8988T (cell line): ENCODE results near the gene C9orf85.
A peak's percentile ranks its signal among the peaks of the same experiment; 100 is the strongest.

Source experiments
- DNase-seq: peaks from one replicate; pipeline ENCODE4 v3.0.0; 2011

The C9orf85 gene

DNA sequence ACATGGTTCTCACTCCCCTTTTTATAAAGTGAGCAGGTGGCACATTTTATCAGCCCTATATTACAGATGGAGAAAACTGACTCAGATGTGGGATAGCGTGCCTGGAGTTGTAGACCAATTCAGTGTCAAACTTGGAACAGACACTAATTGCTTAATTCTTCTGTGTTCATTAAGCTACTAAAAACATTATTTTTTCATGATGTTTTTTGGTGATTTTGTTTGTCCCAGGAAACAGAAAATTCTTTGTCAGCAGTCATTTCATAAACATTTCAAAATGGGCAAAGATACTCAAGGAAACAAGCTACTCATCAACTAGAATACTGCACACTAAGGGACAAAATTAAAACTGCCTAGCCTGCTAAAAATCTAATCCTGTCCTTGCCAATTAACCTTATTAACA lies 2.6 kb upstream of the C9orf85 start:
- DNase-seq: no peak

DNA sequence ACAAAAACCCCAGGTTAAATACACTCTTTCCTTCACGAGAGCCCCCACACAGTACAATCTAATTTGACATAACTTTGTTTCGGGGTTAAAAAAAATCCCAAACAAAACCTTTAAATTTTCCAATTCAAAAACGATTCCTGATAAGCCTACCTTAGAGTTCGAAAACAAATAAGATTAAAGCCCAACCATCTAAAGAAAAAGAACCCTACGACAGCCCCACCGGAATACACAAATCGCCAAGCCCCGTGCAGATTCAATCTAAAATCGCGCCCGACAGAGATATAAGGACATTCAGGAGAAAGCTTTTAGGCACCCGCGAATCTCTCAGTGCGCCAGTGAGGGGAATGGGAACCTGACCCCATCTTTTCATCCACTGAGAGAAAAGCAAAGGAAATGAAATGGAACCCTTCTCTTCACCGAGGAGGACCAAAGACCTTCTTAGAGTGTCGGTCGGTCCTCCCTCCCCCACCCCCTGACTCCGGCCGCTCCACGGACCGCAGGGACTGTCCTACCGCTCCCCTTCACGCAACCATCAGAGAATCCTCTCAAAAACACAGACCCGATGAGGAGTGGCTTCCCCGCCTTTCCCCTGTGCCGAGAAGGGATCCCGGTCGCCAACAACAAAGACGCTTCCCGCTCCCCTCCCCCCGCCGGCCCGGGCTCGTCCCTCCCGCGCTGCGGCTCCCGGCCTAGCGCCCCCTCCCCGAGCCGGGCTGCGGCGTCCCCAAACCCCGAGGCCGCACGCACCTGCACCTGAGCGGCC lies 1.4 kb upstream of the C9orf85 start:
- DNase-seq: peak; percentile 20

DNA sequence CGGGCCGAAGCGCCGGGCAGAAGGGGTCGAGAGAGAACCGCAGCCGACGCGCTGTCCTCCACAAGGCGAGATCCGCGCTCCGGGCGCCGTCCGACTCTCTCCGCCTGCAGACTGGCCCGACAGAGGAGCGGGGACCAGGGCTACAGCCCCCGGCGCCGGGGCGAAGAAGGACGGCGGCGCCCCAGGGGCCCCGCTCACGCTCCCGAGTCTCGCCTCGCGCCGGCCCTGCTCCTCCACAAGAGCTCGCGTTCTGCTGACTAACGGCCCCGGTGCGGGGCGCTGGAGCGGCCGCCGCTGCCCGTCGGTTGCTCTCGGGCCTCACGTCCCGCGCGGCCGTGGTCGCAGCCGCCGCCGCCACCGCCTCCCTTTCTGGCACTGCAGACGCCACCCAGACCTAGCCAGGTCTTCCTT lies 784 bp upstream of the C9orf85 start:
- no peak for DNase-seq

DNA sequence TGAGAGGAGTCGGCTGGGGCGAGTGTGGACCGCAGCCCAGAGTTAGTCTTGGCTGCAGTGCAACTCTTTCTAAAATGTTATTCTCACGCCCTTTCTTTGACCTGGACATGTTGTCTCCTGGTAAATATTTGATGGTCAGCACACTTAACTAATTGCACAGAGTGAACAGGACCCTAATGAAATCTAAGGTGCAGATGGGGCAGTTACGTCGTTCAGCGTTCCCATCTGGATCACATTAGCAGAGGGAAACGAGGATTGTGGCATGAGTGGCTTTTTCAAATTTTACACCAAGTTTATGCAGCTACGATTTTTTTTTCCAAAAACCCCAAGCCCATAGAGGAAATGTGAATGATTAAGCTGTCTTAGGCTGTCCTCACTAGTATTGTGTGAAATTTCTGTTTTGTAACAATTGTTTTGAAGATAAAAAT lies 483 bp downstream of the C9orf85 start:
- DNase-seq: no peak

DNA sequence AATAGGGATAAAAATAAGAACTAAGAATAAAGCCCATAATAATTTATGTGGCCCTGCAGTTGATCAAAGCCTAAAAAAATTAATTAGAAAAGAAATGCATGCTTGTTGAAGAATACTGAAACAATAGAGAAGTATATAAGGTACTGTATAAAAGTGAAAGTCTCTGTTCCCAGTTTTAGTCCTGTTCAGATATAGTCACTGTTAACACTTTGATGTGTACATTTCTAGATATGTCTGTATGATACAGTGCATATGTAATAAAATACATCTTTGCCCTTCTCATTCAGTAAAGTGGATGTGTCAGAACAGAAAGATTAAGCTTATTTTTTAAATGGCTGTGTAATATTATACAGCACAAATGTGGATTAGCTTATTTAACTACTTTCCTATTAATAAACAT lies 4.1 kb downstream of the C9orf85 start:
- DNase-seq: no peak

DNA sequence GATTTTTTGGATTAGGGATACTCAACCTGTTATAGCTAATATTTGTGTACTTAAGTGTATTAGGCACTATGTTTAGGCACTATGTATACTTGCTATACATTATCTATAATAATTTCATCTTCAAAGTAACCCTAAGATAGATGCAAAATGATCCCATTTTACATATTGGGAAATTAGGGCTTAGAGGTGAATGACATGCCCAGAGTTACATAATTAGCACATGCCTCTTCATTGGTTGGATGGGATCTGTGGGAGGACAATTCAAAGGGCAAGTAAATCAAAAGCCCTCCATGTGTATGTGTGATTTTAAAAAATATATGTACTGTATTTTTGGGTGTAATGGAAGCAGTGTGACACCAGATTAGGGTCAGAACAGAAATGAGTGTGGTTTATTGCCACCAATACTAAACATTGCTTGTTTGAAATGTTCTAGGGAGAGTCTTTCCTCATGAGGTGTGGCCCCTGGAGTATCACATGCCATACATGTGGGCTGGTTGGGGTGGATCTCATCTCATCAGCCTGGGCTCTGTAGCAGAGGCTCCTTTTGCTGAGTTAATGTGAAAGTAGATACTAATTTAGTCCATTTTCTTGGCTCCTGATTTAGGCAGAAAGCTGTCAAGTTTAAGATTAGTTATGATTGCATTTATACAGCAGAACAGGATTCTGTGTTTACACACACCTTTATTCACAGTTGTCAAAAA lies 5.5 kb downstream of the C9orf85 start:
- DNase-seq: no peak

DNA sequence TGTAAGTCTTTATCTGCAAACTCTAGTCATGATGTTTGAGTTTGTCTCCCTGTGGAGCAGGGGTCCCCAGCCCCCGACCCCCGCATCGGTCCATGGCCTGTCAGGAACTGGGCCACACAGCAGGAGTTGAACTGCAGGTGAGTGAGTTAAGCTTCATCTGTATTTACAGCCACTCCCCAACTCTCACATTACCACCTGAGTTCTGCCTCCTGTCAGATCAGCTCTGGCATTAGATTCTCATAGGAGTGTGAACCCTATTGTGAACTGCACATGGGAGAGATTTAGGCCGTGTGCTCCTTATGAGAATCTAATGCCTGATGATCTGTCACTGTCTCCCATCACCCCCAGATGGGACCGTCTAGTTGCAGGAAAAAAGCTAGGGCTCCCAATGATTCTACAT lies 7.0 kb downstream of the C9orf85 start:
- no peak for DNase-seq

DNA sequence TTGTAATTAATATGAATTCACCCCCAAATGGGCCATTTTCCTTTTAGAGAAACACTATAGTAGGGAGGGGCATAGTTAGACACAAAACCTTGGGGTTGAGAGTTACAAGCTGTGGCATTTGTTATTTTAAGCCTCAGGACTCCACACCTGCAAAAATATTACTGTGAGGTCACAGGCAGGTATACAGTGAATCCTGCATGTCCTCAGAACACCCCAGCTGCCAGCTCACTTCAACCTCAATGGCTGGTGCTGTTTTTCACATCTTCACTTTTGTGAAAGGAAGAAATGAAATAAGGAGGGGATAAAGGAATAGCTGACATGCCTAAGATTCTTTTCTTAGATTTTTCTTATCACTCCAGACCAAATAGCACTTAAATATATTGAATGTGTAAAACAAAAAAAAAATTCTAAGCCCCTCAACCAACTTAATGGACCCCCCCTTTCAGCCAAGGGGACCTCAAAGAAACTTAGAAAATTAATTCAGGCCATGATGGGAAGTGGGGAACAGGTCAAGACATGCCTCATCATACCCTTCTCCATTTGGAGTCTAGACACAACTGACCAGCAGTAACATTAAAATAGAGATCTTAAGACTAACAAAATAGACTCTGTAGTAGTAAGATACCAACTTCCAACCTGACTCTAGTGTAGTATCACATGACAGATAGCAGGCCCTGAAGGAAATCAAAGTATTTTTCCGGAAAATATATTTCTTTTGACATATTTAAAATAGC lies 9.2 kb downstream of the C9orf85 start:
- no peak for DNase-seq

DNA sequence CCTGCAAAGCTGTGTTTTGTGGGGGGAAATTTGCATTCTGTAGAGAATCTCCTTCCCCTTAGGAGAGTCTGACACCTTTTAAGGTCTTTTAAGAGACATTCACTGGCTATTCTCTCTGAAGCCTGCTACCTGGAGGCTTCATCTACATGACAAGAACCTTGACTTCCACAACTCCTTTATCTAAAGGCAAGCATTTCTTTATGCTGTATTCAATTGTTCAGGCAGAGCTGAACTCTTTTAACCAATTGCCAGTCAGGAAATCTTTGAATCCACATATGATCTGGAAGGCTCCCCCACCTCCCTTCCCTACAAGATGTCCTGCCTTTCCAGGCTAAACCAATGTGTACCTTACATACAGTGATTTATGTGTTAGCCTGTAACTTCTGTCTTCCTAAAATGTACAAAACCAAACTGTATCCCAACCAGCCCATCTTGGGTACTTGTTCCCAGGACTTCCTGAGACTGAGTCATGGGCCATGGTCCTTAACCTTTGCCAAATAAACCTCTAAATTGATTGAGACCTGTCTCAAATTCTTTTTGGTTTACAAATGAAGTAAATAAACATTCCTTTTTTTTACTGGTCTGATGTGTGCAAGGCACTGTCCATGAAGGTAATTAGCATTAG lies 9.9 kb downstream of the C9orf85 start:
- no peak for DNase-seq

DNA sequence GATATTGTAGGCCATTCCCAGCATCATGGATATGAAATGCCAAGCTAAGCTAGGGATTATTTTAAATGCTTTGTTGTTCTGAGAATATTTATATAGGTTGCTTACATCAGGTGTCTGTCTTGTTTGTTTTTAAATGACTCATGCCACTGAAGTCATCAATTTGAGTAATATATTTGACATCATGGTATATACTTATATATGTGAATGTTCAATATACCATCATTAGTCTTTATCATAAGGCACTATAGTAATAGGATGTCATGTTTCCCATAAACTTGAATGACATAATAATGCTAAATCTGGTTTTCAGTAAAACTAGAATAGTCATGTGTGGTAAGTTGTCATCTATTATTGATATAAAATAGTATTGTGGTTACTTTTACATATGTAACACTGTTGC lies 13.1 kb downstream of the C9orf85 start:
- DNase-seq: no peak

DNA sequence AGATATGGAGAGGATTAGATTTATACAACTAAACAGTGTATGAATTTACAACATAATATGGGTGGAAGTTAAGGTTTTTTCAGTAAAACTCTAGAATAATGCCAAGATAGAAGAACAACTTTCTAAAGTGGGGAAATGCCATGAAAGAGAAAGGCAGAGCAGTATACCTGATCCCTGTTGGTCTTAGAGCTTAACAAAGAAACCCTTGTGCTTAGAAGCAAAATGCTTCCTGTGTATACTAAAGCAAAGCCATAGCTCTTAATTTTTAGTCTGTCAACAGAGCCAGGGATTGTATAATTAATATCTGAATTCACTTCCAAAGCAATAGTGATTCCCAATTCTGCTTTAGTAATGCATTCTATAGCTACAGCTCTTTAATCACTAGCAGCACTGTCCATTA lies 14.4 kb downstream of the C9orf85 start:
- DNase-seq: no peak

DNA sequence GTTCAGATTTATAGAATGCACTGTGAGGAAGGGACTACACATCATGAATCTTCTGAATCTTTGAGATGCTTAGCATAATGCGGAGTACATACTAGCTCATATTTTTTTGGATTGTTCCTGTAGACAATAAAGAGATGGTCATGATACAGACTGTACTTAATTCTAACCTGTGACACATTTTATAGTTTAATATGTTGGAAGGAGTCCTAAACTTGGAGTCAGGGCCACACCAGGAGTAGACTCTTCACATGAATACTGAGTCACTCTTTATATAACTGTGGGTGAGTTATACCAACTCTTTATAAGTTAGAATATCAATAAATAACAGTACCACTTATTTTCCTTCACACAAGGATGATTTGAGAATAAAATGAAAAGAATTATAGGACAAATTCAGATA lies 16.9 kb downstream of the C9orf85 start:
- DNase-seq: no peak

DNA sequence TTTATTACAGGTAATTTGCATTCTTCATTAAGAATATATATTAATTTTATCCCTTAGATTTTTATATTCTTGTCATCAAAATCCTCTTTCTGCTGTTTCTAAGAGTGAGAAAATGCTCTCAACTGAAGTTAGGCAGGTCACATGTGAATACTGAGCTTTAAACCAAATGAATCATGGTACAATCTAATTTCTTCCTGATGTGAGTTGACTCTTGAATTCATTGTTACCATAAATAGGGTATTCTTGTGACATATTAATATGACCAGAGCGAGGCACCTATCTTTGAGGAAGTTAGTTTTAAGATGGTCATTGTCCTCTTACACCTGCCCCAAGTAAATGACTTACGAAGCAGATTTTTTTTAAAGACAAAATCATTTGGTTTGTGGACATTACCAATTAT lies 17.4 kb downstream of the C9orf85 start:
- DNase-seq: no peak

DNA sequence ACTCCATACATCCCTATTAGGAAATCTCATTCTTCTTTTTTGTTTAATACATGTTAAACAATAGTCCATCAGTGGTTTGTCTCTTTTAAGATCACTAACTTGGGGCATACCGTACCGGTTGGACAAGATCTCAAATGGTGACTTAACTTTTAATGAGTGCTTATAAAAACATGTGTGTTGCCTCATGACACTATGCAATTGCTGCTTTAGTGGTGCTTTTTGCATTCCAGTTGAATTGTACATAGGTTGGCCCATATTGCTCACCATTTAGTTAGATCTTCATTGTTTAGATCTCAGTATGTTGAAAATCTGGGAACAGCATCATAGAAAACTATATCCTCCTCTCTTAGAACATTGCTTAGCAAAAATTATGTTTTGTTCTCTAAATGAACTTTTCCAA lies 17.8 kb downstream of the C9orf85 start:
- no peak for DNase-seq

DNA sequence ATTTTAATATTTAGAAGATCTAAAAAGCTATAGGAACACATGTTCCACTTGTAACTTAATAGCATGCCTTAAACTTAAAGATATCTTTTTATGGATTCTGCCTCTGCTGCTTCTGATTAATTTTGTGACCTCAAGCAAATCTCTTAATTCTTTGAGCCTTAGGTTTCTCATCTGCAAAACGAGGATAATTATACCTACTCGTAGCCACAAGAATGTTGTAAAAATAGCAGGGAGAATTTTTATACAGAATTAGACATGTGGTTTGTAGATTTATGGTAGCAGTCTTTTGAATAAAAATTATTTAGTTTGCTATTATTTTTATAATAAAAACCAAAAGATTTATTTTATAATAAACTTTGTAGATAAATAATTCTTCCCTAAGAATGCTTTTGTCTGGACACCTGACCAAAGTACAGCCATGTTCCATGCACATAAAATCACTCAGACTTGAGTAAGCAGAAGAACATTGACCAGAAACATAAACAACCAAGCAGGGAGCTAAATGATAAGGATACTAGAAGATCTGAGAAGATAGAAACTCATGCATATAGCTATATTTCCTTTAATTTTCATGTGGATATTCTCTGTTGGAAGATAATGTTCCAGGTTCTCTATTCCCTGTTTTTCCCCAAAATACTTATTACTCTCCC lies 18.5 kb downstream of the C9orf85 start:
- no peak for DNase-seq

DNA sequence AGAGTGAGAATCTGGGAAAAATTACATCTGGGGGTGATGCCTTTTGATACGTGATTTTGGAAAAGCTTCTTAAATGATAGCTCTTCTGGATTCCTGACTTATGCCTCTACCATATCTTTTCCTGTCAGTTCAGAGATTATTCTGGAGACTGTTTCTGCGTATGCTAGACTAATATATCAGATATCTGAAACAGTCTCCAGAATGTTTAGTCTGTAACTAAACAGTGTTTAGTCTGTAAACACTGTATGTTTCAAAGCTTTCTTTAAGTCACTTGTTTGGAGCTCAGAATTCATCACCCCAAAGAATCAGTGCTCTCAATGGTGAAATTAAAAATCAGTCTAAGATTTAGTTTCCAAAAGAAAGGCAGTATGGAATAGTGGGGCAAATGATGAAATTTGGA lies 19.7 kb downstream of the C9orf85 start:
- no peak for DNase-seq

DNA sequence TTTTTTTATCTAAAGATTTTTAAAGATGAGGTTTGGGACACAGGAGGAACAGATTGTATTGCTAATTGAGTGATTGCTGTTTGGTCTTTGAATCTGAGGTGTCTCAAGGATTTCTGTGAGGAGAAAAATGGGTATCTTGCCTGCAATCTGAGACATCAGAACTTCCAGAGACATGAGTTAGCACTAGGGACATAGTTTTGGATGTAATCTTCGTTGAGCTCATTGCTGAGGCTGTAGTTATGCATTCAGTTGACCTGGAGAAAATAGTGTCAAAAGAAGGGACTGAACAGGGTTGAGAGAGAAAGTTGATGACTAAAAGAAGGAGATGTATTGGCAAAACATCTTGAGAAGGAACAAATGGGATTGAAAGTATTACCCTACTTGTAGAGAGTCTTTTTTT lies 24.6 kb downstream of the C9orf85 start:
- DNase-seq: no peak

DNA sequence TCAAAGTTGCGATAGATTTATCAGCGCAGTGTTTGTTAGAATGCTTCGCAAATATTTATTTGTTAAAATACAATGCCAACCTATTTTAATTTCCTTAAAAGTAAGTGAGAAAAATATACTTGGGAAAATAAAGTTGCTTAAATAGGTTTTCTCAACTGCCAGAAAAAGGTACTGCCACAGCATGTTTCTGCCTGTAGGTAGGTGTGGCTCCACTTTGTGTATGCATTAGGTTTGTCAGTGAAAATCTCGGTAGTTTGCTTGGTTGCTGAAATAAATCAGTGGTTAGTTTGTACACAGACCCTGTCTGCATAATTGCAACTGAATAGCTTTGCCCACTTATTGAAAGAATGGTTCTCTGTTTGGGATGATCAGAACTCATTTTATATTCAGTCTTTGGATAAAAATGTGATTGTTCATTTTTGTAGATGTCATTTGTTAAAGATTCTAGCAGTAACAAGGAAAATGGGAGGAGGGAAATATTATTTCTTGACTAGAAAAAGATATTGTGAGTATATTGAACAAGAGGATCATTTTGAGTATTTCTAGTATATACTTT lies 25.7 kb downstream of the C9orf85 start:
- no peak for DNase-seq

DNA sequence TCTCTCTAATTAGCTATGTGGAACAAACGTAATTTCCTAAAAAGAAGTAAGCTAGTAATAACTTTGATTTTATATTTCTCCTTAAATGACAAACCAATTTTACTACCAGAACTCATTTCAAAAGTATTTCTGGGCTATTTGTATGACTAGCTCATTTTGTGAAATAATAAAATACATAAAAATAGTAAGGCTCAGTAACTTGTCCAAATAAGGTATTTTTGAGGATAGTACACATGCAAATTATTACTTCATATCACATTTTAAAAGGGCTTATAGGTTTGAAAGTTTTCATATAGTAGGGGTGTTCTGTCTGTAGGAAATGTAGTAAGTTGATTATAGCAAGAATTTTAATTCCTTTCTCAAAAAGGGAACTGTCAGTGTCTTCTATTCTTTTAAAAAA lies 26.5 kb downstream of the C9orf85 start:
- DNase-seq: no peak

DNA sequence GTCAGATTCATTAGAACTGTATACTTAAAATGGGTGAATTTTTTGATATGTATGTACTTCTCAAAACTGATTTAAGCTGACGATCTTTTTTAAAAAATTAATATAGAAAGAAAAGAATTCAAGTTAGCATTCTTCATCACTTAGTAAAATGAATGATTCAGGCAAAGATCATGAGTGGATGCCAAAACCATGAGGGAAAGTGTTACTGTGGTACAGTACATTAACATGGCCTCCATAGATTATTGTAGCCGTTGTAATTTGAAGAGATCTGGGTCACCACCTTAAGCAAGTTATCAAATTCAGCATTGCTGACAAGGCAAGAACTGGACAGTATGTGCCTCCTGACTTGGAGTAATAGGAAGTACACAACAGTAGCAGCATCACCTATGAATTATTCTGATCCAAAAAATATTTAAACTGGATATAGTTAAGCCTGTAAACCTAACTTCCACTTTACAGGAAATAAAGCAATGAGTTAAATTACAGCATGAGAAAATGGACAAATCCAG lies 29.7 kb downstream of the C9orf85 start:
- DNase-seq: no peak

DNA sequence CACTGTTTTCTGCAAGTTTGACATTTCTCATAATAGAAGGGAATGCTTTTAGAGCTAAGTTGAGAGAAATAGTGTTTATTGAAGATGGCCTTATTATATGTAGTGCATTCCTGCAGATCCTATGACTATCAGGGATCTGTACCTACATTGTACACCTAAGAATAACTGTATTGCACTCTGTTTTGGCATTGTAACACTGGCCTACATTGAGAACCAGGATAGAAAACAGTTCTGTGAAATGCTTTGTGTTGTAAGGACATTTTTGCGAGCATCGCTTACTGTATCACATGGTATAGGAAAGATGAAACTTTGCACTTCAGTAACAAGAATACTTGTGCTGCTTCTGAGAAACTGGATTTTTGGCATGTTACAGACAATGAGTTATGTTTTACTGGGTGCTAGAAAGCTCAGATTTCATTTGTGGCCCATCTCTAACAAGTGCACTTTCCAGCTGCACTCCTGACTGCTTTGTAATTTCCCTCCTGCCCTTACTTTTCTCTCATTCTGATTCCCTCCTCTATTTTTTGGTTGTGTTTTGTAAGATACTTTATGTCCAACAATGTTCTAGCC lies 30.6 kb downstream of the C9orf85 start:
- DNase-seq: no peak

DNA sequence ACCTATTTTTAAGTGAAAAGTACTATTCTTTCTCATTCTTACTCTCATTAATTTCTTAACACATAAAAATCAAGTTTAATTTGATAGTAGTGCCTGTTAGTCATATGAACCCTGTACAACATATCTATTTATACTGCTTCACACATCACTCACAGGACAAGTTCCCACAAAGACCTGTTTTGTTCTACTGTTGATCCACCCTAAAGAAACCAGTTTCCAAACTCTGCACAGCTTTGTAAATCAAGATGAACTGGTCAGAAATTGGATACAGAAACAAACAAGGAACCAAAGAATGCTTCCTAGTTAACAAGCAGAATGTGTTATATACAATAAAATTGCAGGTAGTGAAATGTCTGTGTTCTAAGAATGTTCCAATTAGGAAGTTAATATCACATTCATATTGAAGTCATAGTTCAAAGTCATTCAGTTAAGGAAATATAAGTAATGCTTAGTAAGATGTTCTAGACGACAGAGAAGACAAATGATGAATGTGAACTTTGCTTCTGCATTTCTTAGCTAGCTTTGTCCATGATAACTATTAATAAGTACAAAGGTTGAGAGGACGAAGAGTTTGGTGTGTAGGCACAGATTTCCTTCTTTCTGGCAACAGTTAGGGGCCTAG lies 33.4 kb downstream of the C9orf85 start:
- no peak for DNase-seq
